ENCODE data around the gene DLX5. TPM values are rescaled to one million over a fixed set of nuclear protein-coding genes. Genes with fewer than 3 reads are reported as not detected.

Gene DLX5
- total RNA-seq, 1 donor from 2014 or later = 3.7 TPM

- peaks cover 11% of the 10 kb centered on the region for H3K27me3 ChIP-seq
- H3K27ac ChIP-seq = no peak overlapping the region
- TF ChIP-seq, protein P1, sequence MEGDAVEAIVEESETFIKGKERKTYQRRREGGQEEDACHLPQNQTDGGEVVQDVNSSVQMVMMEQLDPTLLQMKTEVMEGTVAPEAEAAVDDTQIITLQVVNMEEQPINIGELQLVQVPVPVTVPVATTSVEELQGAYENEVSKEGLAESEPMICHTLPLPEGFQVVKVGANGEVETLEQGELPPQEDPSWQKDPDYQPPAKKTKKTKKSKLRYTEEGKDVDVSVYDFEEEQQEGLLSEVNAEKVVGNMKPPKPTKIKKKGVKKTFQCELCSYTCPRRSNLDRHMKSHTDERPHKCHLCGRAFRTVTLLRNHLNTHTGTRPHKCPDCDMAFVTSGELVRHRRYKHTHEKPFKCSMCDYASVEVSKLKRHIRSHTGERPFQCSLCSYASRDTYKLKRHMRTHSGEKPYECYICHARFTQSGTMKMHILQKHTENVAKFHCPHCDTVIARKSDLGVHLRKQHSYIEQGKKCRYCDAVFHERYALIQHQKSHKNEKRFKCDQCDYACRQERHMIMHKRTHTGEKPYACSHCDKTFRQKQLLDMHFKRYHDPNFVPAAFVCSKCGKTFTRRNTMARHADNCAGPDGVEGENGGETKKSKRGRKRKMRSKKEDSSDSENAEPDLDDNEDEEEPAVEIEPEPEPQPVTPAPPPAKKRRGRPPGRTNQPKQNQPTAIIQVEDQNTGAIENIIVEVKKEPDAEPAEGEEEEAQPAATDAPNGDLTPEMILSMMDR (IDR thresholded peaks at IDR 0.05) = no peak
- no peak for TF ChIP-seq POLR2A (IDR thresholded peaks at IDR 0.05)
- no peak for TF ChIP-seq POLR2AphosphoS5 (IDR thresholded peaks at IDR 0.05; ENCODE audit: insufficient read depth in 1 of 2, low read depth in 1 of 2)
- no peak overlapping the region for H3K4me3 ChIP-seq
- no peaks in the 10 kb centered on the region for H3K9me3 ChIP-seq
- no peaks in the 10 kb centered on the region for H3K36me3 ChIP-seq
- DNase-seq (ENCODE audit: extremely low spot score in 2 of 2) = no peak
- peaks cover 7% of the 10 kb centered on the region for H3K4me1 ChIP-seq
- intact Hi-C loops (cut with DNase I) = no loop called here
Measured at GRCh38 chr7:97011536-97012364, 12.9 kb downstream of the DLX5 start.

- intact Hi-C loops (cut with DNase I) = no loop called here
- H3K36me3 ChIP-seq = no peaks in the 10 kb centered on the region
- peaks cover under 1% of the 10 kb centered on the region for H3K4me1 ChIP-seq
- no peak overlapping the region for H3K27ac ChIP-seq
- no peaks in the 10 kb centered on the region for H3K9me3 ChIP-seq
- TF ChIP-seq, protein P1 (IDR thresholded peaks at IDR 0.05) = no peak
- no peak for TF ChIP-seq POLR2A (IDR thresholded peaks at IDR 0.05)
- no peak for TF ChIP-seq POLR2AphosphoS5 (IDR thresholded peaks at IDR 0.05; ENCODE audit: insufficient read depth in 1 of 2, low read depth in 1 of 2)
- DNase-seq (ENCODE audit: extremely low spot score in 2 of 2) = no peak
- peaks cover 11% of the 10 kb centered on the region for H3K27me3 ChIP-seq
- no peak overlapping the region for H3K4me3 ChIP-seq
Measured at GRCh38 chr7:97011104-97011503, 13.5 kb downstream of the DLX5 start.

DNA sequence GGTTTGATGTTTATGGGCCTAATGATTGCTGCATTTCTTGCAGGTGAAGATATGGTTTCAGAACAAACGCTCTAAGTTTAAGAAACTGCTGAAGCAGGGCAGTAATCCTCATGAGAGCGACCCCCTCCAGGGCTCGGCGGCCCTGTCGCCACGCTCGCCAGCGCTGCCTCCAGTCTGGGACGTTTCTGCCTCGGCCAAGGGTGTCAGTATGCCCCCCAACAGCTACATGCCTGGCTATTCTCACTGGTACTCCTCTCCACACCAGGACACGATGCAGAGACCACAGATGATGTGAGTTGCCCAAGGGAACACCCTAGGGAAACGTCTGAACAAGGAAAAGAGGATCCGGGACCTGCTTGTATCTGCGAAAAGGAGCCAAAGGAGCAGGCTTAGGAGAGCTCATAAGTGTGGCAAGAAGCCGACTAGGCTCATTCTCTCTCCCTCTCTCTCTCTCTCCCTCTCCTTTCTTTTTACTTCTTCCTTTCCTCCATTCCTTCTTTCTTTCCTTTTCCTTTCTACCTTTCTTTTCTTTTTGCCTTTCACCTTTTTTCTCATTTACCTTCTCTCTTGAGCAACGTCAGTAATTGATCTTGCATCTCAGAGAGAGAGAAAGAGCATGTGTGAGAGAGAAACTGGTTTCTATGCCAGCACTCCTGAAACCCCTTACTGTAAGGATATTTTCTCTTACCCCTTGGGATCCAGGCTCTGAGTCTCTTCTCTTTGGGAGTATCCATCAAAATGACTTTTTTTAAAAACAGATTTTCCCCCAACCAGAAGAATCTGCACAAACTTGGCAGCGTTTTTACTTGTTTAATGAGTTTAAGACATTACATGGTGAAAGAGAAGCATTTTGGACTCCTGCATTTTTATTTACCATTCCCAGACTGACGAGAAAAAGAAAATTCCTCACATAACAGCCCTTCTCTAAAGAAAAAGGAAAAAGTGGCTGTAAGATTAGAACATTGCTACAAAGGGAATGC lies 14.6 kb downstream of the DLX5 start:
- no peak for TF ChIP-seq POLR2AphosphoS5 (IDR thresholded peaks at IDR 0.05; ENCODE audit: insufficient read depth in 1 of 2, low read depth in 1 of 2)
- no peak for TF ChIP-seq POLR2A (IDR thresholded peaks at IDR 0.05)
- TF ChIP-seq, protein P1 (IDR thresholded peaks at IDR 0.05) = no peak
- Histone ChIP-seq H3K4me3 (no peak overlapping the region), H3K27me3 (peaks cover 14% of the 10 kb centered on the region), H3K4me1 (peaks cover 8% of the 10 kb centered on the region), H3K9me3 (no peaks in the 10 kb centered on the region), H3K36me3 (no peaks in the 10 kb centered on the region), H3K27ac (no peak overlapping the region)
- intact Hi-C loops (cut with DNase I) = no loop called here
- peak in 1 of 2 donors; percentile 64 for DNase-seq (ENCODE audit: extremely low spot score in 2 of 2)

GRCh38 chr7:97008275-97008917 lies 16.2 kb downstream of the DLX5 start:
- Histone ChIP-seq H3K4me3 (no peak overlapping the region), H3K27me3 (peaks cover 21% of the 10 kb centered on the region), H3K27ac (no peak overlapping the region), H3K9me3 (no peaks in the 10 kb centered on the region), H3K4me1 (peaks cover 24% of the 10 kb centered on the region), H3K36me3 (no peaks in the 10 kb centered on the region)
- TF ChIP-seq, protein P1 (IDR thresholded peaks at IDR 0.05) = no peak
- no peak for TF ChIP-seq POLR2AphosphoS5 (IDR thresholded peaks at IDR 0.05; ENCODE audit: insufficient read depth in 1 of 2, low read depth in 1 of 2)
- no peak for TF ChIP-seq POLR2A (IDR thresholded peaks at IDR 0.05)
- intact Hi-C loops (cut with DNase I) = no loop called here
- no peak for DNase-seq (ENCODE audit: extremely low spot score in 2 of 2)

All from vagina (tissue), 2 donors.